22Rv1 (cell line): ENCODE data around the gene CEP20.

Source experiments
- ZFX ChIP-seq: fragments of 450-650 bp; IDR thresholded peaks from 2 replicates; pipeline ENCODE4 v1.6.1; 2017; ENCODE audit warnings: antibody characterized with exemption, borderline replicate concordance
- TF ChIP-seq, protein P1 (sequence below): fragments of 450-650 bp; IDR thresholded peaks from 2 replicates; pipeline ENCODE4 v1.5.1; 2017; ENCODE audit warnings: mild to moderate bottlenecking

DNA sequence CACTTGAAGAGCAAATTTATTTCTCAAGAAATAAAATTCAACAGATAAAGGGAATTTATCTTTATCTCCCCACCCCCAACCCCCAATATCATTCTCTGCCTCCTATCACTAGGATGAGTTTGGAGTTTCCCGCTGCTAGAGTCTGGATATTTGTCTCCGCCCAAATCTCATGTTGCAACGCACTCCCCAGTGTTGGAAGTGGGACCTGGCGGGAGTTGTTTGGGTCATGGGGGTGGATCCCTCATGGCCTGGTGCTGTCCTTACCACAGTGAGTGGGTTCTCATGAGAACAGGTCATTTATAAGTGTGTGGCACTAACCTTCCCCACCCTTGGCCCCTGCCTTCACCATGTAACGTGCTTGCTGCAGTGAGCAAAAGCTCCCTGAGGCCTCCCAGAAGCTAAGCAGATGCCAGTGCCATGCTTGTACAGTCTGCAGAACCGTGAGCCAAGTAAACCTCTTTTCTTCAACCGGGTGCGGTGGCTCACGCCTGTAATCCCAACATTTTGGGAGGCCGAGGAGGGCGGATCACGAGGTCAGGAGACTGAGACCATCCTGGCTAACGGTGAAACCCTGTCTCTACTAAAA lies 6.5 kb downstream of the CEP20 start:
- TF ChIP-seq, protein P1, sequence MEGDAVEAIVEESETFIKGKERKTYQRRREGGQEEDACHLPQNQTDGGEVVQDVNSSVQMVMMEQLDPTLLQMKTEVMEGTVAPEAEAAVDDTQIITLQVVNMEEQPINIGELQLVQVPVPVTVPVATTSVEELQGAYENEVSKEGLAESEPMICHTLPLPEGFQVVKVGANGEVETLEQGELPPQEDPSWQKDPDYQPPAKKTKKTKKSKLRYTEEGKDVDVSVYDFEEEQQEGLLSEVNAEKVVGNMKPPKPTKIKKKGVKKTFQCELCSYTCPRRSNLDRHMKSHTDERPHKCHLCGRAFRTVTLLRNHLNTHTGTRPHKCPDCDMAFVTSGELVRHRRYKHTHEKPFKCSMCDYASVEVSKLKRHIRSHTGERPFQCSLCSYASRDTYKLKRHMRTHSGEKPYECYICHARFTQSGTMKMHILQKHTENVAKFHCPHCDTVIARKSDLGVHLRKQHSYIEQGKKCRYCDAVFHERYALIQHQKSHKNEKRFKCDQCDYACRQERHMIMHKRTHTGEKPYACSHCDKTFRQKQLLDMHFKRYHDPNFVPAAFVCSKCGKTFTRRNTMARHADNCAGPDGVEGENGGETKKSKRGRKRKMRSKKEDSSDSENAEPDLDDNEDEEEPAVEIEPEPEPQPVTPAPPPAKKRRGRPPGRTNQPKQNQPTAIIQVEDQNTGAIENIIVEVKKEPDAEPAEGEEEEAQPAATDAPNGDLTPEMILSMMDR: no peak
- no peak for TF ChIP-seq ZFX
